Stimulated activated CD4-positive, alpha-beta T cell treated with anti-CD3 and anti-CD28 coated beads, Interleukin-4, amount 100 ng/mL, for 48 hours (primary cell): ENCODE results near the gene EIF3M.
"Not testable (repeated sequence)": the region's sequence is repeated elsewhere in the genome, so short reads cannot be mapped to it uniquely, and the experiment has no call there.

ENCODE experiments used
- DNase-seq, 2 donors: peaks; one replicate each; pipeline ENCODE4 v3.0.0-alpha.2; 2020; ENCODE audit warnings: low read depth in 2 of 2

Gene EIF3M

DNA sequence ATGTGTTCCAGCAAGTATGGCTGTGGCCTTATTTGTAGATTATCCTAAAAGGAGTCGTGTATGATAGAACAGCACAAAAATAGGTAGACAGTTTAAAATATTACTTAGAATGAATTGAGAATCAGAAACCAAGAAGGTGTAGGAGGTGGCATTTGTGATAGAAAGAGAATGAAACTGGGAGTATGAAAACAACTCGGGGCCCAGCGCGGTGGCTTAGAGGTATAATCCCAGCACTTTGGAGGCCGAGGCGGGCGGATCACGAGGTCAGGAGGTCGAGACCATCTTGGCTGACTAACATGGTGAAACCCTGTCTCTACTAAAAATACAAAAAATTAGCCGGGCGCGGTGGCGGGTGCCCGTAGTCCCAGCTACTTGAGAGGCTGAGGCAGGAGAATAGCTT is 12.5 kb downstream of the EIF3M start:
- peak; percentile 31 to 43 for DNase-seq

DNA sequence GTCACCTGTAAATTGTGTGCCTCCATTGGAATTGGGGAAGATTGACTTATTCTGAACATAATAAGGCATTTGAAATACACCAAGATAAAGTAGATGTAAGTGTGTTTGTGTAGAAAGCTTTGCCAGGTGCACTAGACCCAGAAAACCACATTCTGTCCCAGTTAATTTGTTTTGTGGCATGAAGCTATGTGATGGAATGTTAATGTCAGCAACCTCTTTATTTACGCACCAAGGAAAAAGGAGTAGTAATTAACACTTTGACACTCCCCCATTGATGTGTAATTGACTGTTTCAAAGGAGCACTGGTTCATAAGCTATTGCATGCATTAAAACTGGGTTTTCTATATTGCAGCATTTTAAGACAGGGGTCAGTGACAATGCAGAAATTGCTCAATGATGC is 14.3 kb downstream of the EIF3M start:
- DNase-seq = no peak

DNA sequence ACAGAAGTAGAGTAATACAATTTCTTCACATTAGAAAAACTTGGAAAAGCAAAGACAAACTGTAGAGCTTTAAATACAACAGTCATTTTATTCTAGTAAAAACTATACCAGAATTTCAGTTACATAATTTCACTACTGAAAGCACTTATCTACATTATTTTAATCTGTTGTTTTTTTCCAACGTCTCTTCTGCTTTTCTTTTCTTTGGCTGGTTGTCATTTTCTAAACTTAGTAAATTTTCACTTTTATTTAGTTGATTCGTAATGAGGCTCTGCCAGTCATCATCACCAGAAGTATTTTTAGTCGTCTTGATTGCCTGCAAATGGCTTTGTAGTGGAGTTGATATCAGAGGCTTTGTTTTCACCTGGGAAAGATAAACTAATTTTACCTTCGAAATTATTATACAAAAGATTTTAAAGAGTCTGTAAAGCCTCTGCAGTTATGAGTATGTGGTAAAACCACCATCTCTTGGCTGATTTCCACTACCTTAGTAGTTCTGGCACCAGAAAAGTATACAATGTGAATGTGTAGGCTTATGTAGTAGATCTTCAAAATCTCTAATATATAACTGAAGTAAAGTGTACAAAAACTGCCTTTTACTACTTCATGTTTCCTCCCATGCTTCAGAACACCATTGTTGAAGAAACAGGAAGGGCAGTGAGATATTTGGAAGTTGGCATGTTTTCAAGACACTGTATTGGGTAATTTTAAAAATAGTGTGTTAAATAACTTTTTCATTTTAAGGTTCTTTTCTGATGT is 19.2 kb downstream of the EIF3M start:
- no peak for DNase-seq

DNA sequence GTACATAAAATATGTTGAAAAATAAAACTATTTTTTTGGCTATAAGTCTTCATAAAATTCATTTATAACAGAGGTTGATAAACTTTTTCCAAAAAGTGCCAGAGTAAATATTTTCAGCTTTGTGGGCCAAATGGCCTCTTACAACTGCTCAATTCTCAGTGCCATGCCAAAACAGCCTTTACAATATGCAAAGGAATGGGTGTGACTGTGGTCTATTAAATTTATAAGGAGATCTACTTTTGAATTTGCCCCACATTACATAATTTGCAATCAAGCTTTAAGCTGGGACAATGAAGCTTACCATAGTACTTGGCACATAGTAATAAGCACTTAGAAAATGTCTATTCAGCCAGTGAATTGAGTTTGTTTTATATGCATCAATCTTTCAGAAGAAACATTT is 22.6 kb downstream of the EIF3M start:
- no peak for DNase-seq

DNA sequence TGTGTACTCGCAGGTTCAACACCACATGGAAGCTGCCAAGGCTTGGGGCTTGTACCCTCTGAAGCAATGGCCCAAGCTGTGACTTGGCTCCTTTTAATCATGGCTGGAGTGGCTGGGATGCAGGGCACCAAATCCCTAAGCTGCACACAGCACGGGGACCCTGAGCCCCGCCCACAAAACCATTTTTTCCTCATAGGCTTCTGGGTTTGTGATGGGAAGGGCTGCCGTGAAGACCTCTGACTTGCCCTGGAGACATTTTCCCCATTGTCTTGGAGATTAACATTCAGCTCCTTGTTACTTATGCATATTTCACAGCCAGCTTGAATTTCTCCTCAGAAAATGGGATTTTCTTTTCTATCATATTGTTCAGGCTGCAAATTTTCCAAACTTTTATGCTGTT is 25.2 kb downstream of the EIF3M start:
- not testable (repeated sequence) for DNase-seq

DNA sequence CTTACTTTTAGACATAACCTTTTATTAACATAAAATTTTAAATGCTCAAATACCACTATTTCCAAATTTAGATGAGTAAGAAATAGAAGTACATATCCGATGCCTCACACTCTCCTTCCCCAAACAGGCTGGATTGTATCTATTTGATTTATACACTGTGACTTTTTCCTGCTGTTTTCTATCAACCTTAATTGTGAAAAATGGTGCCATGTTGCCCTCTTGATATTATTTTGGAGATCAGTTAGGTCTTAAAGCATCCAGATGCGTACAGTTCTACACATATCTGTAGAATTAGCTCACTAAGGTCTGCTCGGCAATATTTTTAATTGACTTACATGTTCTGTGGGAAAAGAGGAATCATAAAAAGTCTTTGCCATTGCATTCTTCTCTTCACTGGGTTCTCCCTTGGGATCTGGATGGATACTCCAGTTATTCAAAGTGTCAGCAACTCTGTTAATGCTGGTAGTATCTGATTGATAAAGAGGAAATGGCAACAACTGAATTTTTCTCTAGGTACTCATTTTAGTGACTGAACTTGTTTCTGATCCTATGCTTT is 27.2 kb downstream of the EIF3M start:
- DNase-seq = no peak

DNA sequence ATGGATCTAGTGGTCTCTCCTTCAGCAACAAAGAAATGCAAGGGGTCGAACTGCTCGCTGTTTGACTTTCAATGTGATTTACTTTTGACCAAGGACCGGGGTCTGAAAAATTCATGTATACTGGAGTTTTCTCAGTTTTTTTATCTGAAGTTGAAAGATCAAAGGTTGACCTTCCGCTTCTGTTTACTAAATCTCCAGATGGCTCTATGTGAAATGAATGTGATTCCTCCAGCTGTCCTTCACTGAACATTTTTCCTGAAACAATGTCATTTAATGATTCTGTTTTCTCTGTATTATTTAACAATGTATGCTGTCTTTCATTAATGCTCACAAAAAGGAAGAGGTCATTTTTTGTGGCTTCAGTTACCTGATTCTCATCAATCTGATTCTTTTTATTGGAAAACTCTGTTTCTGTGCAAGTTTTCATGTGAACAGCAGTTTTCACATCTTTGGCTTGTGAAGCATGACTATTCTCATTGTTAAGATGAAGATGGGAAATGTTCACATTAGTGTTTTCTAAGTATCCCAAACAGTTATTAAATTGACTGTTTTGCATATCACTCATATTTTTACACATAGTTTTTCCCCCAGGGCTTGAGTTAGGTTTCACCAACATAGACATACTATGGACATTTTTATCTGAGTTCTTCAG is 30.0 kb downstream of the EIF3M start:
- DNase-seq = no peak

DNA sequence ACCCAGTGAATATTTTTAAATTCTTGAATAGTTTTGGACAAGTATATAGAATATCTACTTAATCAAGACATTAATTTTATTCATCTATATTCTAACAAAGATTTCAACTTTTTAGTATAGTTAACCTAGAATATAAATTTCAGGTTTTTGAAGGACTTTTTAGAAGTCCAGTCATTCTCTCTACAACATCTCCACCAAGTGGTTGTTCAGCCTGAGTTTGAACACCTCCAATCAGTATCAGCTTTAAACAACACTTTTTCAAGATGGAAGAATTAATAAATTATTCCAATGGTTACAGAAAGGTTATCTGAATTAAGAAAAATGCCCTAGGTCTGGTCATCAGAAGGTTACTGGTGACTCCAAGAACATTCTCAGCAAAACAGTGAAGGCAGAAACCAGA is 31.8 kb downstream of the EIF3M start:
- DNase-seq = no peak

DNA sequence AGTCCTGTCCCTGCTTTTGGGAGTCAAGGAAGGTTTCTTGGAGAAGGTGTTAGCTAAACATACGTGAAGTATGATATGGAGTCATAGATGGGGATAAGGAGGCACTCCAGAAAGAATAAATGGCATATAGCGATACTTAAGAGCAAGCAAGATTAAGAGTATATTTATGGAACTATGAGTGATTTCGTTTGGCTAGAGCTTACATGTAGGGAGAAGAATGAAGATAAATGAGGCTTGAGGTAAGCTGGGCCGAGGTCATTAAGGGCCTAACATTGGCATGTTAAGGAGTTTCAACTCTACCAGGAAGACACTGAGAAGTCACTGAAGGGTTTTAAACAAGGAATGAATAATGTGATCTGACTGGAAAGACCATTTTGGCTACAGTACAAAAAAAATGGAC is 33.3 kb downstream of the EIF3M start:
- no peak for DNase-seq

DNA sequence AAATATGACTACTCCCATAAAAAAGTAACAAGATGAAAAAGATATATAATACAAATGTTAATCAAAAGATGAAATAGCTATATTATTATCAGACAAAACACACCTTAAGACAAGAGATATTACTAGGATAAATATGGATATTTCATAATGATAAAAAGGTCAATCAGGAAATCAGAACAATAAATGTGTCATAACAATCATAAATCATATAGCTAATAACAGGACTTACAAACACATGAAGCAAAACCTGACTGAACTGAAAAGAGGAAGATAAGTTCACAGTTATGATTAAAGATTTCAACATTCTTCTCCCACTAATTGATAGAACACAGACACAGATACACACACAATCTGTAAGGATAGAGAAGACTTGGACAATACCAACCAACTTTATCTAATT is 47.2 kb downstream of the EIF3M start:
- DNase-seq = no peak

DNA sequence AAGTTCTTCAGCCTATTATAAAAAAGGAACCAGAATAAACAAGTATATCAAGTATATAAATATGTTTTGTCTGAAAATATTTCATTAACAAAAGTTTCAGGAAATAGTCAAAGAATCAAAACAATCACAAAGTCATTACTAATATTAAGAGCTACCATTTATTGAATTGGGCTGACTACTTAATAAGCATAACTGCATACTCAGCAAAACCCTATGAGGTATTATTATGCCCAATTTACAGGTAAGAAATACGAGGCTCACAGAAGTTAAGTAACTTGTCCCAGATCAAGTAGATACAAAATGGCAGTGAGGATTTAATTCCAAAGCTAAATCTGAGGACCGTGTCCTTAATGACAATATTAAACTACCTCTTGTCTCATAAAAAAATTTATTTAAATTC is 52.2 kb downstream of the EIF3M start:
- no peak for DNase-seq

DNA sequence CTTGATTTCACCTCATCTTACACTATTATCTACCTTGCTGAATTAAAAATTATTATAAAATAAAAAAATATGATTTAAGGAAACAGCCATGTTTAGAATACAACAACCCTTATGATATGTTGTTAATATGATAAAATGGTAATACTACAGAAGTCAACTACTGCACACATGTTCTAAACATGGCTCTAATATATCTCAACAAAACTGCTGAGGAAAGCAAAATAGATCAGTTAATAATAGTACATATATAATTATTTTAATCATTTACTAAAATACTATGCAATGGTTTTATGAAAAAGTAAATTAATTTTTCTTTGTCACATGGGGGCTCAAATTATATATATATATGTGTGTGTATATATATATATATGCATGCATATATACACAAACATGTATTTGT is 57.7 kb downstream of the EIF3M start:
- no peak for DNase-seq

DNA sequence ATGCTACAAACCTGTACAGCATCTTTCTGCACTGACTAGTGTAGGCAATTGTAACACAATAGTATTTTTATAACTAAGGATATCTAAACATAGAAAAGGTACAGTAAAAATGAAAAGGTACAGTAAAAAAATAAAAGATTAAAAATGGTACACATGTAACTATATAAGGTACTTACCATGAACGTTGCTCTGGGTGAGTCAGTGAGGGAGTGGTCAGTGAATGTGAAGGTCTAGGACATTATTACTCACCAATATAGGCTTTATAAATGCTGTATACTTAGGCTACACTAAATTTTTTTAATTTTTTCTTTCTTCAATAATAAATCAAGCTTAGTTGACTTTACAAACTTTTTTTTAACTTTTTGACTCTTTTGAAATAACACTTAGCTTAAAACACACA is 59.9 kb downstream of the EIF3M start:
- DNase-seq = no peak
